GM23338 (cell line): Measurements from ENCODE around the gene SYNE3. TPM values are rescaled to one million over a fixed set of nuclear protein-coding genes. Genes with fewer than 3 reads are reported as not detected.

Experiments used
- ATAC-seq: fragments of 200-7000 bp; cut with Tn5 transposase; 3 replicates; pipeline ENCODE4 v1.9.1; 2020
- DNase-seq: peaks from one replicate; pipeline ENCODE4 v3.0.0-alpha.2; 2015; ENCODE audit warnings: low spot score
- H2AFZ ChIP-seq: fragments of 200-600 bp; sonication (generic); 2 replicates; pipeline ENCODE4 v1.8.0; 2016; ENCODE audit warnings: antibody characterized with exemption, mild to moderate bottlenecking, moderate library complexity
- H3F3A ChIP-seq: fragments of 200-600 bp; sonication (generic); replicated peaks from 2 replicates; pipeline ENCODE4 v1.8.0; 2017; ENCODE audit warnings: antibody characterized with exemption, mixed run types, low read depth
- H3K27ac ChIP-seq: fragments of 200-600 bp; sonication (generic); 2 replicates; pipeline ENCODE4 v1.6.1; 2016; ENCODE audit warnings: low read depth
- H3K27me3 ChIP-seq: fragments of 200-600 bp; sonication (generic); 2 replicates; pipeline ENCODE4 v1.8.0; 2016; ENCODE audit warnings: mild to moderate bottlenecking, mixed run types, moderate library complexity; ENCODE audit not compliant: insufficient read depth
- H3K36me3 ChIP-seq: fragments of 200-600 bp; sonication (generic); 2 replicates; pipeline ENCODE4 v1.8.0; 2016; ENCODE audit warnings: mild to moderate bottlenecking; ENCODE audit not compliant: insufficient read depth
- H3K4me1 ChIP-seq: fragments of 200-600 bp; sonication (generic); 2 replicates; pipeline ENCODE4 v1.8.0; 2016; ENCODE audit warnings: mild to moderate bottlenecking, moderate library complexity; ENCODE audit not compliant: insufficient read depth
- H3K4me2 ChIP-seq: fragments of 200-600 bp; sonication (generic); 2 replicates; pipeline ENCODE4 v1.7.1; 2017; ENCODE audit warnings: mixed run types
- H3K4me3 ChIP-seq: fragments of 200-600 bp; sonication (generic); 2 replicates; pipeline ENCODE4 v1.6.1; 2016; ENCODE audit warnings: mixed run types
- H3K79me2 ChIP-seq: fragments of 200-600 bp; sonication (generic); replicated peaks from 2 replicates; pipeline ENCODE4 v1.8.0; 2017; ENCODE audit warnings: mild to moderate bottlenecking; ENCODE audit not compliant: insufficient read depth
- H3K9me2 ChIP-seq: fragments of 200-600 bp; sonication (generic); 2 replicates; pipeline ENCODE4 v1.8.0; 2017; ENCODE audit not compliant: insufficient read depth
- H4K20me1 ChIP-seq: fragments of 200-600 bp; sonication (generic); replicated peaks from 2 replicates; pipeline ENCODE4 v1.8.0; 2017; ENCODE audit warnings: mild to moderate bottlenecking; ENCODE audit not compliant: insufficient read depth
- H3K27ac Mint-ChIP-seq: 2 replicates; pipeline ENCODE4 v1.8.0; 2020; ENCODE audit warnings: inconsistent platforms, mild to moderate bottlenecking, moderate library complexity, mixed read lengths
- H3K27me3 Mint-ChIP-seq: 3 replicates; pipeline ENCODE4 v1.8.0; 2022; ENCODE audit warnings: low read depth, mild to moderate bottlenecking, moderate library complexity, mixed read lengths, inconsistent platforms; ENCODE audit not compliant: insufficient read depth, poor library complexity
- H3K36me3 Mint-ChIP-seq: 3 replicates; pipeline ENCODE4 v1.8.0; 2021; ENCODE audit warnings: low read depth, mild to moderate bottlenecking, inconsistent platforms, moderate library complexity, mixed read lengths
- H3K4me1 Mint-ChIP-seq: 3 replicates; pipeline ENCODE4 v1.8.0; 2020; ENCODE audit warnings: mild to moderate bottlenecking, inconsistent platforms, mixed read lengths
- H3K4me3 Mint-ChIP-seq: 3 replicates; pipeline ENCODE4 v1.8.0; 2021; ENCODE audit warnings: moderate library complexity, mild to moderate bottlenecking, inconsistent platforms, mixed read lengths
- H3K9me3 Mint-ChIP-seq: 3 replicates; pipeline ENCODE4 v1.8.0; 2020; ENCODE audit warnings: moderate library complexity, mild to moderate bottlenecking, inconsistent platforms, mixed read lengths
- CREB1 ChIP-seq: fragments of 250-450 bp; sonication (Bioruptor Pico); IDR thresholded peaks from 2 replicates; pipeline ENCODE4 v1.5.0; 2020; ENCODE audit warnings: low read depth, mild to moderate bottlenecking, moderate library complexity
- EZH2 ChIP-seq: fragments of 200-600 bp; sonication (generic); IDR thresholded peaks from one replicate; pipeline ENCODE4 v1.8.0; 2017; ENCODE audit warnings: antibody characterized with exemption, mild to moderate bottlenecking, low read depth; ENCODE audit not compliant: unreplicated experiment
- EZH2phosphoT487 ChIP-seq: fragments of 200-600 bp; sonication (generic); IDR thresholded peaks from one replicate; pipeline ENCODE4 v1.8.1; 2018; ENCODE audit warnings: antibody characterized with exemption; ENCODE audit not compliant: unreplicated experiment
- JUNB ChIP-seq: IDR thresholded peaks from one replicate; pipeline ENCODE4 v1.6.1; 2016; ENCODE audit warnings: antibody characterized with exemption; ENCODE audit not compliant: unreplicated experiment
- NANOG ChIP-seq: IDR thresholded peaks from 2 replicates; pipeline ENCODE4 v1.6.1; 2016; ENCODE audit warnings: antibody characterized with exemption, borderline replicate concordance
- POLR2AphosphoS5 ChIP-seq: IDR thresholded peaks from 2 replicates; pipeline ENCODE4 v1.6.1; 2016; ENCODE audit warnings: antibody characterized with exemption, low read depth
- STAT1 ChIP-seq: IDR thresholded peaks from one replicate; pipeline ENCODE4 v1.6.1; 2016; ENCODE audit warnings: antibody characterized with exemption; ENCODE audit not compliant: unreplicated experiment
- ZNF114 ChIP-seq: fragments of 250-450 bp; sonication (Bioruptor Pico); IDR thresholded peaks from 2 replicates; pipeline ENCODE4 v1.5.0; 2020; ENCODE audit warnings: mild to moderate bottlenecking, moderate library complexity
- ZNF331 ChIP-seq: fragments of 250-450 bp; sonication (Bioruptor Pico); IDR thresholded peaks from 2 replicates; pipeline ENCODE4 v1.5.0; 2020; ENCODE audit warnings: low read depth, mild to moderate bottlenecking, moderate library complexity
- polyA plus RNA-seq: library from polyadenylated mRNA; unstranded; fragments of >200 nt; fragmentation: Nextera tagmentation; extraction: Ambion mirVana; gene quantifications from 2 replicates; pipeline ENCODE4 v1.2.1, GENCODE V29; 2016
- total RNA-seq: library from RNA; depleted of rRNA; stranded (reverse); fragments of >200 nt; shearing (Covaris generic); gene quantifications from 2 replicates; pipeline ENCODE4 v1.2.3, GENCODE V29; 2014
- TF ChIP-seq, protein P1 (sequence below), 2 experiments: fragments of 200-600 bp in 1 of 2; sonication (generic) in 1 of 2; conservative IDR thresholded peaks; 2 replicates each; pipeline versions ENCODE4 v1.5.1 to v1.6.1; 2016 to 2017; ENCODE audit warnings: antibody characterized with exemption in 2 of 2, low read depth in 2 of 2, mild to moderate bottlenecking in 2 of 2, moderate library complexity in 1 of 2
- TF ChIP-seq, protein P2 (sequence below): IDR thresholded peaks from 2 replicates; pipeline ENCODE4 v1.6.1; 2016; ENCODE audit warnings: antibody characterized with exemption
- TF ChIP-seq, protein P3 (sequence below): IDR thresholded peaks from one replicate; pipeline ENCODE4 v1.6.1; 2018; ENCODE audit warnings: antibody characterized with exemption; ENCODE audit not compliant: unreplicated experiment
- TF ChIP-seq, protein P4 (sequence below): fragments of 250-450 bp; sonication (Bioruptor Pico); IDR thresholded peaks from 2 replicates; pipeline ENCODE4 v1.5.0; 2020; ENCODE audit warnings: mild to moderate bottlenecking, moderate library complexity

SYNE3 gene
- total and polyA plus RNA-seq, 2 experiments from 2014 or later = 0.02 to 0.03 TPM

DNA sequence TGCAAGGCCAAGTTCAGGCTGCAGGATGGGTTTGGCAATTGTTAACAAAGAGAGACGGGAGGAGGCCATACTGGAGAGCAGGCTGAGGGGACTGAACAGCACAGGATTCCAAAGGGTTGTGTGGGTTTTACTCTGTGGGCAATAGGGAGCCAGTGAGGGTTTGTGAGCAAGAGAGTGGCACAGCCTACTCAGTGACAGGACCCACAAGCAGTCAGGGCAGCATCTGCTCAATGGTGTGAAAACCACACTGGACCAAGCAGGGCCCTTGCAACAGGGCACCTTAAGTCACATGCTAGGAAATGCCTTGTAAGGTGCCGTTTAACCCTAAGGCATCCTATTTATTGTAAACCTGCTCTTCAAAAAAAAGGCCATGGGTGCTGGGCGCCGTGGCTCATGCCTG, 22.0 kb downstream of the SYNE3 start:
- Mint-ChIP-seq H3K4me3 (no peak overlapping the region), H3K27me3 (peaks cover 3% of the 10 kb centered on the region), H3K4me1 (no peaks in the 10 kb centered on the region), H3K9me3 (no peaks in the 10 kb centered on the region), H3K36me3 (no peaks in the 10 kb centered on the region), H3K27ac (no peak overlapping the region)
- no peaks in the 10 kb centered on the region for H3K36me3 ChIP-seq
- H3K27me3 ChIP-seq = no peaks in the 10 kb centered on the region
- no peaks in the 10 kb centered on the region for H3F3A ChIP-seq
- no peak for DNase-seq
- no peaks in the 10 kb centered on the region for H3K4me1 ChIP-seq
- ATAC-seq = no peak
- no peak overlapping the region for H3K27ac ChIP-seq
- no peak overlapping the region for H2AFZ ChIP-seq
- TF ChIP-seq, protein P1, sequence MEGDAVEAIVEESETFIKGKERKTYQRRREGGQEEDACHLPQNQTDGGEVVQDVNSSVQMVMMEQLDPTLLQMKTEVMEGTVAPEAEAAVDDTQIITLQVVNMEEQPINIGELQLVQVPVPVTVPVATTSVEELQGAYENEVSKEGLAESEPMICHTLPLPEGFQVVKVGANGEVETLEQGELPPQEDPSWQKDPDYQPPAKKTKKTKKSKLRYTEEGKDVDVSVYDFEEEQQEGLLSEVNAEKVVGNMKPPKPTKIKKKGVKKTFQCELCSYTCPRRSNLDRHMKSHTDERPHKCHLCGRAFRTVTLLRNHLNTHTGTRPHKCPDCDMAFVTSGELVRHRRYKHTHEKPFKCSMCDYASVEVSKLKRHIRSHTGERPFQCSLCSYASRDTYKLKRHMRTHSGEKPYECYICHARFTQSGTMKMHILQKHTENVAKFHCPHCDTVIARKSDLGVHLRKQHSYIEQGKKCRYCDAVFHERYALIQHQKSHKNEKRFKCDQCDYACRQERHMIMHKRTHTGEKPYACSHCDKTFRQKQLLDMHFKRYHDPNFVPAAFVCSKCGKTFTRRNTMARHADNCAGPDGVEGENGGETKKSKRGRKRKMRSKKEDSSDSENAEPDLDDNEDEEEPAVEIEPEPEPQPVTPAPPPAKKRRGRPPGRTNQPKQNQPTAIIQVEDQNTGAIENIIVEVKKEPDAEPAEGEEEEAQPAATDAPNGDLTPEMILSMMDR (conservative IDR thresholded peaks at IDR 0.05; ENCODE audit: low read depth in 2 of 2) = no peak
- TF ChIP-seq, protein P2, sequence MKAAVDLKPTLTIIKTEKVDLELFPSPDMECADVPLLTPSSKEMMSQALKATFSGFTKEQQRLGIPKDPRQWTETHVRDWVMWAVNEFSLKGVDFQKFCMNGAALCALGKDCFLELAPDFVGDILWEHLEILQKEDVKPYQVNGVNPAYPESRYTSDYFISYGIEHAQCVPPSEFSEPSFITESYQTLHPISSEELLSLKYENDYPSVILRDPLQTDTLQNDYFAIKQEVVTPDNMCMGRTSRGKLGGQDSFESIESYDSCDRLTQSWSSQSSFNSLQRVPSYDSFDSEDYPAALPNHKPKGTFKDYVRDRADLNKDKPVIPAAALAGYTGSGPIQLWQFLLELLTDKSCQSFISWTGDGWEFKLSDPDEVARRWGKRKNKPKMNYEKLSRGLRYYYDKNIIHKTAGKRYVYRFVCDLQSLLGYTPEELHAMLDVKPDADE = no peak
- TF ChIP-seq NANOG (no peak), CREB1 (CRISPR knock-in tag) (no peak), EZH2 (no peak), JUNB (no peak), ZNF331 (no peak), STAT1 (no peak), ZNF114 (CRISPR knock-in tag) (no peak), EZH2phosphoT487 (no peak), POLR2AphosphoS5 (no peak)
- TF ChIP-seq, protein P3, sequence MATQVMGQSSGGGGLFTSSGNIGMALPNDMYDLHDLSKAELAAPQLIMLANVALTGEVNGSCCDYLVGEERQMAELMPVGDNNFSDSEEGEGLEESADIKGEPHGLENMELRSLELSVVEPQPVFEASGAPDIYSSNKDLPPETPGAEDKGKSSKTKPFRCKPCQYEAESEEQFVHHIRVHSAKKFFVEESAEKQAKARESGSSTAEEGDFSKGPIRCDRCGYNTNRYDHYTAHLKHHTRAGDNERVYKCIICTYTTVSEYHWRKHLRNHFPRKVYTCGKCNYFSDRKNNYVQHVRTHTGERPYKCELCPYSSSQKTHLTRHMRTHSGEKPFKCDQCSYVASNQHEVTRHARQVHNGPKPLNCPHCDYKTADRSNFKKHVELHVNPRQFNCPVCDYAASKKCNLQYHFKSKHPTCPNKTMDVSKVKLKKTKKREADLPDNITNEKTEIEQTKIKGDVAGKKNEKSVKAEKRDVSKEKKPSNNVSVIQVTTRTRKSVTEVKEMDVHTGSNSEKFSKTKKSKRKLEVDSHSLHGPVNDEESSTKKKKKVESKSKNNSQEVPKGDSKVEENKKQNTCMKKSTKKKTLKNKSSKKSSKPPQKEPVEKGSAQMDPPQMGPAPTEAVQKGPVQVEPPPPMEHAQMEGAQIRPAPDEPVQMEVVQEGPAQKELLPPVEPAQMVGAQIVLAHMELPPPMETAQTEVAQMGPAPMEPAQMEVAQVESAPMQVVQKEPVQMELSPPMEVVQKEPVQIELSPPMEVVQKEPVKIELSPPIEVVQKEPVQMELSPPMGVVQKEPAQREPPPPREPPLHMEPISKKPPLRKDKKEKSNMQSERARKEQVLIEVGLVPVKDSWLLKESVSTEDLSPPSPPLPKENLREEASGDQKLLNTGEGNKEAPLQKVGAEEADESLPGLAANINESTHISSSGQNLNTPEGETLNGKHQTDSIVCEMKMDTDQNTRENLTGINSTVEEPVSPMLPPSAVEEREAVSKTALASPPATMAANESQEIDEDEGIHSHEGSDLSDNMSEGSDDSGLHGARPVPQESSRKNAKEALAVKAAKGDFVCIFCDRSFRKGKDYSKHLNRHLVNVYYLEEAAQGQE = no peak
- TF ChIP-seq, protein P4, sequence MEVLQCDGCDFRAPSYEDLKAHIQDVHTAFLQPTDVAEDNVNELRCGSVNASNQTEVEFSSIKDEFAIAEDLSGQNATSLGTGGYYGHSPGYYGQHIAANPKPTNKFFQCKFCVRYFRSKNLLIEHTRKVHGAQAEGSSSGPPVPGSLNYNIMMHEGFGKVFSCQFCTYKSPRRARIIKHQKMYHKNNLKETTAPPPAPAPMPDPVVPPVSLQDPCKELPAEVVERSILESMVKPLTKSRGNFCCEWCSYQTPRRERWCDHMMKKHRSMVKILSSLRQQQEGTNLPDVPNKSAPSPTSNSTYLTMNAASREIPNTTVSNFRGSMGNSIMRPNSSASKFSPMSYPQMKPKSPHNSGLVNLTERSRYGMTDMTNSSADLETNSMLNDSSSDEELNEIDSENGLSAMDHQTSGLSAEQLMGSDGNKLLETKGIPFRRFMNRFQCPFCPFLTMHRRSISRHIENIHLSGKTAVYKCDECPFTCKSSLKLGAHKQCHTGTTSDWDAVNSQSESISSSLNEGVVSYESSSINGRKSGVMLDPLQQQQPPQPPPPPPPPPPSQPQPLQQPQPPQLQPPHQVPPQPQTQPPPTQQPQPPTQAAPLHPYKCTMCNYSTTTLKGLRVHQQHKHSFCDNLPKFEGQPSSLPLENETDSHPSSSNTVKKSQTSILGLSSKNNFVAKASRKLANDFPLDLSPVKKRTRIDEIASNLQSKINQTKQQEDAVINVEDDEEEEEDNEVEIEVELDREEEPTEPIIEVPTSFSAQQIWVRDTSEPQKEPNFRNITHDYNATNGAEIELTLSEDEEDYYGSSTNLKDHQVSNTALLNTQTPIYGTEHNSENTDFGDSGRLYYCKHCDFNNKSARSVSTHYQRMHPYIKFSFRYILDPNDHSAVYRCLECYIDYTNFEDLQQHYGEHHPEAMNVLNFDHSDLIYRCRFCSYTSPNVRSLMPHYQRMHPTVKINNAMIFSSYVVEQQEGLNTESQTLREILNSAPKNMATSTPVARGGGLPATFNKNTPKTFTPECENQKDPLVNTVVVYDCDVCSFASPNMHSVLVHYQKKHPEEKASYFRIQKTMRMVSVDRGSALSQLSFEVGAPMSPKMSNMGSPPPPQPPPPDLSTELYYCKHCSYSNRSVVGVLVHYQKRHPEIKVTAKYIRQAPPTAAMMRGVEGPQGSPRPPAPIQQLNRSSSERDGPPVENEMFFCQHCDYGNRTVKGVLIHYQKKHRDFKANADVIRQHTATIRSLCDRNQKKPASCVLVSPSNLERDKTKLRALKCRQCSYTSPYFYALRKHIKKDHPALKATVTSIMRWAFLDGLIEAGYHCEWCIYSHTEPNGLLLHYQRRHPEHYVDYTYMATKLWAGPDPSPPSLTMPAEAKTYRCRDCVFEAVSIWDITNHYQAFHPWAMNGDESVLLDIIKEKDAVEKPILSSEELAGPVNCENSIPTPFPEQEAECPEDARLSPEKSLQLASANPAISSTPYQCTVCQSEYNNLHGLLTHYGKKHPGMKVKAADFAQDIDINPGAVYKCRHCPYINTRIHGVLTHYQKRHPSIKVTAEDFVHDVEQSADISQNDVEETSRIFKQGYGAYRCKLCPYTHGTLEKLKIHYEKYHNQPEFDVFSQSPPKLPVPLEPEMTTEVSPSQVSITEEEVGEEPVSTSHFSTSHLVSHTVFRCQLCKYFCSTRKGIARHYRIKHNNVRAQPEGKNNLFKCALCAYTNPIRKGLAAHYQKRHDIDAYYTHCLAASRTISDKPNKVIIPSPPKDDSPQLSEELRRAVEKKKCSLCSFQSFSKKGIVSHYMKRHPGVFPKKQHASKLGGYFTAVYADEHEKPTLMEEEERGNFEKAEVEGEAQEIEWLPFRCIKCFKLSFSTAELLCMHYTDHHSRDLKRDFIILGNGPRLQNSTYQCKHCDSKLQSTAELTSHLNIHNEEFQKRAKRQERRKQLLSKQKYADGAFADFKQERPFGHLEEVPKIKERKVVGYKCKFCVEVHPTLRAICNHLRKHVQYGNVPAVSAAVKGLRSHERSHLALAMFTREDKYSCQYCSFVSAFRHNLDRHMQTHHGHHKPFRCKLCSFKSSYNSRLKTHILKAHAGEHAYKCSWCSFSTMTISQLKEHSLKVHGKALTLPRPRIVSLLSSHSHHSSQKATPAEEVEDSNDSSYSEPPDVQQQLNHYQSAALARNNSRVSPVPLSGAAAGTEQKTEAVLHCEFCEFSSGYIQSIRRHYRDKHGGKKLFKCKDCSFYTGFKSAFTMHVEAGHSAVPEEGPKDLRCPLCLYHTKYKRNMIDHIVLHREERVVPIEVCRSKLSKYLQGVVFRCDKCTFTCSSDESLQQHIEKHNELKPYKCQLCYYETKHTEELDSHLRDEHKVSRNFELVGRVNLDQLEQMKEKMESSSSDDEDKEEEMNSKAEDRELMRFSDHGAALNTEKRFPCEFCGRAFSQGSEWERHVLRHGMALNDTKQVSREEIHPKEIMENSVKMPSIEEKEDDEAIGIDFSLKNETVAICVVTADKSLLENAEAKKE (CRISPR knock-in tag) = no peak
- no peak overlapping the region for H3K4me2 ChIP-seq
- no peaks in the 10 kb centered on the region for H3K9me2 ChIP-seq
- no peak overlapping the region for H3K4me3 ChIP-seq
- no peaks in the 10 kb centered on the region for H4K20me1 ChIP-seq
- no peaks in the 10 kb centered on the region for H3K79me2 ChIP-seq
